HCT116 (cell line): Measurements from ENCODE around the gene ASB4. TPM values are rescaled to one million over a fixed set of nuclear protein-coding genes. Genes with fewer than 3 reads are reported as not detected.

Experiments used
- ATAC-seq: fragments of 200-7000 bp; cut with Tn5 transposase; 2 replicates; pipeline ENCODE4 v1.9.1; 2020; ENCODE audit warnings: mild to moderate bottlenecking, moderate library complexity
- BruUV-seq: library from RNA; stranded (reverse); fragments of 400-500 nt; replicated peaks from 2 replicates; lab custom pipeline; 2021; lab: Mats Ljungman, UMichigan
- CTCF ChIA-PET: fragments of 300-600 bp; sonication (Branson Sonifier 250); formaldehyde crosslinking; loops from one replicate; lab custom pipeline; 2021; ENCODE audit warnings: antibody characterized with exemption; lab: Charles Lee
- POLR2A ChIA-PET: fragments of 300-600, 350-600 bp; sonication (Branson Sonifier 250); formaldehyde crosslinking; loops from one replicate; lab custom pipeline; 2021; ENCODE audit warnings: antibody characterized with exemption; lab: Charles Lee
- RAD21 ChIA-PET, 2 experiments: fragments of 300-600 bp; sonication (Branson Sonifier 250); formaldehyde crosslinking; loops; one replicate each; lab custom pipeline; 2023; ENCODE audit warnings: low total read pairs in 2 of 2; ENCODE audit not compliant: uncharacterized antibody in 2 of 2, unreplicated experiment in 2 of 2, low non-redundant PET in 1 of 2; lab: Charles Lee
- DNase-seq: peaks from one replicate; pipeline ENCODE4 v3.0.0-alpha.2; 2010; ENCODE audit warnings: low read depth, low spot score
- H2AFZ ChIP-seq: fragments of 200-600 bp; shearing (Covaris generic), sonication (generic); 2 replicates; pipeline ENCODE4 v1.6.1; 2017; ENCODE audit warnings: low read depth, mixed run types, mixed read lengths, antibody characterized with exemption, low read length; ENCODE audit not compliant: poor library complexity, severe bottlenecking
- H3K27ac ChIP-seq: 2 replicates; pipeline ENCODE4 v1.5.1; 2012; ENCODE audit warnings: low read depth, low read length
- H3K27me3 ChIP-seq: fragments of 200-600 bp; sonication (generic); 2 replicates; pipeline ENCODE4 v1.6.1; 2016; ENCODE audit warnings: mixed run types, low read length, mixed read lengths; ENCODE audit not compliant: insufficient read depth
- H3K36me3 ChIP-seq, 2 experiments: fragments of 200-500 bp in 1 of 2; fragments of 200-600 bp in 1 of 2; sonication (Bioruptor generic) in 1 of 2; sonication (generic) in 1 of 2; 2 replicates each; pipeline versions ENCODE4 v1.5.1 to v1.6.1; 2014 to 2016; ENCODE audit warnings: low read length in 2 of 2, inconsistent platforms in 1 of 2, mixed read lengths in 1 of 2, mixed run types in 1 of 2; ENCODE audit not compliant: insufficient read depth in 2 of 2, control insufficient read depth in 1 of 2
- H3K4me1 ChIP-seq, 2 experiments: fragments of 200-600 bp in 1 of 2; sonication (generic) in 1 of 2; 2 replicates each; pipeline versions ENCODE4 v1.5.1 to v1.6.1; 2012 to 2017; ENCODE audit warnings: low read length in 2 of 2, inconsistent platforms in 1 of 2, mild to moderate bottlenecking in 1 of 2, mixed read lengths in 1 of 2, mixed run types in 1 of 2, moderate library complexity in 1 of 2; ENCODE audit not compliant: insufficient read depth in 2 of 2, control insufficient read depth in 1 of 2
- H3K4me2 ChIP-seq: fragments of 200-600 bp; sonication (generic); 2 replicates; pipeline ENCODE4 v1.6.1; 2017; ENCODE audit warnings: mixed run types, low read length, mixed read lengths
- H3K4me3 ChIP-seq, 2 experiments: fragments of 200-600 bp in 1 of 2; sonication (generic) in 1 of 2; replicated peaks in 1 of 2; 2 replicates each; pipeline ENCODE4 v1.5.1; 2011 to 2016; ENCODE audit warnings: low read length in 2 of 2, control low read depth in 1 of 2, low read depth in 1 of 2, mild to moderate bottlenecking in 1 of 2, mixed read lengths in 1 of 2, mixed run types in 1 of 2
- H3K79me2 ChIP-seq: fragments of 200-600 bp; sonication (generic); 2 replicates; pipeline ENCODE4 v1.6.1; 2017; ENCODE audit warnings: mild to moderate bottlenecking, mixed run types, low read length, moderate library complexity, mixed read lengths; ENCODE audit not compliant: insufficient read depth
- H3K9ac ChIP-seq: fragments of 200-600 bp; sonication (generic); 2 replicates; pipeline ENCODE4 v1.6.1; 2016; ENCODE audit warnings: low read length, mixed read lengths
- H3K9me2 ChIP-seq: fragments of 200-600 bp; sonication (generic), shearing (Covaris generic); 2 replicates; pipeline ENCODE4 v1.6.1; 2017; ENCODE audit warnings: mixed run types, mild to moderate bottlenecking, moderate library complexity; ENCODE audit not compliant: insufficient read depth
- H3K9me3 ChIP-seq, 2 experiments: fragments of 200-500 bp in 1 of 2; fragments of 200-600 bp in 1 of 2; sonication (Bioruptor generic) in 1 of 2; sonication (generic) in 1 of 2; 2 replicates each; pipeline ENCODE4 v1.6.1; 2014 to 2017; ENCODE audit warnings: low read length in 2 of 2, mixed read lengths in 2 of 2, inconsistent platforms in 1 of 2, low read depth in 1 of 2, mild to moderate bottlenecking in 1 of 2, mixed run types in 1 of 2, moderate library complexity in 1 of 2; ENCODE audit not compliant: control insufficient read depth in 1 of 2, insufficient read depth in 1 of 2
- H4K20me1 ChIP-seq: fragments of 200-600 bp; sonication (generic), shearing (Covaris generic); 2 replicates; pipeline ENCODE4 v1.6.1; 2017; ENCODE audit warnings: mixed run types, mild to moderate bottlenecking, moderate library complexity; ENCODE audit not compliant: insufficient read depth
- CBX3 ChIP-seq: IDR thresholded peaks from 2 replicates; pipeline ENCODE4 v1.6.1; 2012; ENCODE audit warnings: low read depth
- CEBPB ChIP-seq: IDR thresholded peaks from 2 replicates; pipeline ENCODE4 v1.6.1; 2012; ENCODE audit warnings: low read depth
- EGR1 ChIP-seq: IDR thresholded peaks from 2 replicates; pipeline ENCODE4 v1.6.1; 2012; ENCODE audit warnings: low read depth
- EZH2 ChIP-seq: fragments of 200-600 bp; sonication (generic); IDR thresholded peaks from 2 replicates; pipeline ENCODE4 v1.6.1; 2017; ENCODE audit warnings: antibody characterized with exemption, mixed run types
- EZH2phosphoT487 ChIP-seq: fragments of 200-600 bp; IDR thresholded peaks from 2 replicates; pipeline ENCODE4 v1.6.1; 2018; ENCODE audit warnings: antibody characterized with exemption, borderline replicate concordance
- FOSL1 ChIP-seq: IDR thresholded peaks from 2 replicates; pipeline ENCODE4 v1.6.1; 2012; ENCODE audit warnings: low read depth
- JUND ChIP-seq: IDR thresholded peaks from 2 replicates; pipeline ENCODE4 v1.6.1; 2012
- MAX ChIP-seq: IDR thresholded peaks from 2 replicates; pipeline ENCODE4 v1.6.1; 2012
- REST ChIP-seq: IDR thresholded peaks from 2 replicates; pipeline ENCODE4 v1.6.1; 2012; ENCODE audit warnings: low read depth
- SIN3A ChIP-seq: IDR thresholded peaks from 2 replicates; pipeline ENCODE4 v1.6.1; 2012; ENCODE audit warnings: low read depth
- SP1 ChIP-seq: IDR thresholded peaks from 2 replicates; pipeline ENCODE4 v1.6.1; 2012; ENCODE audit warnings: low read depth
- SRF ChIP-seq: IDR thresholded peaks from 2 replicates; pipeline ENCODE4 v1.6.1; 2012; ENCODE audit warnings: low read depth
- TCF7L2 ChIP-seq: IDR thresholded peaks from 2 replicates; pipeline ENCODE4 v1.7.0; 2011; ENCODE audit warnings: borderline replicate concordance, inconsistent platforms; ENCODE audit not compliant: insufficient read depth, insufficient read length; ENCODE audit errors: extremely low read depth
- YY1 ChIP-seq: IDR thresholded peaks from 2 replicates; pipeline ENCODE4 v1.6.1; 2011; ENCODE audit warnings: low read length, low read depth, moderate library complexity, mild to moderate bottlenecking; ENCODE audit not compliant: insufficient replicate concordance; ENCODE audit errors: extremely low read depth
- ZNF274 ChIP-seq: fragments of 200-500 bp; sonication (Bioruptor generic); IDR thresholded peaks from 2 replicates; pipeline ENCODE4 v1.6.1; 2014; ENCODE audit warnings: mild to moderate bottlenecking, low read depth, low read length, inconsistent platforms
- intact Hi-C: fragments of 100-400 bp; cut with micrococcal nuclease; formaldehyde crosslinking; loops from 2 replicates; pipeline ENCODE4 v1.10.0; 2022
- total RNA-seq: library from RNA; stranded (reverse); gene quantifications from one replicate; pipeline ENCODE4 v1.2.1, GENCODE V29; 2021; ENCODE audit not compliant: unreplicated experiment
- TF ChIP-seq, protein P1 (sequence below): IDR thresholded peaks from 2 replicates; pipeline ENCODE4 v1.6.1; 2012
- TF ChIP-seq, protein P2 (sequence below), 3 experiments: fragments of 200-600 bp in 1 of 3; sonication (generic) in 1 of 3; IDR thresholded peaks in 2 of 3; conservative IDR thresholded peaks in 1 of 3; 2 replicates each; pipeline ENCODE4 v1.5.1; 2012 to 2017; ENCODE audit warnings: low read depth in 2 of 3, low read length in 2 of 3, antibody characterized with exemption in 1 of 3, borderline replicate concordance in 1 of 3, control low read depth in 1 of 3, mild to moderate bottlenecking in 1 of 3, mixed read lengths in 1 of 3, mixed run types in 1 of 3, moderate library complexity in 1 of 3; ENCODE audit not compliant: insufficient read depth in 1 of 3
- TF ChIP-seq, protein P3 (sequence below): IDR thresholded peaks from 2 replicates; pipeline ENCODE4 v1.6.1; 2011; ENCODE audit warnings: mild to moderate bottlenecking, low read length, moderate library complexity; ENCODE audit not compliant: insufficient replicate concordance; ENCODE audit errors: extremely low read depth

Gene ASB4
- total RNA-seq, 1 experiment from 2014 or later = 0.12 TPM

DNA sequence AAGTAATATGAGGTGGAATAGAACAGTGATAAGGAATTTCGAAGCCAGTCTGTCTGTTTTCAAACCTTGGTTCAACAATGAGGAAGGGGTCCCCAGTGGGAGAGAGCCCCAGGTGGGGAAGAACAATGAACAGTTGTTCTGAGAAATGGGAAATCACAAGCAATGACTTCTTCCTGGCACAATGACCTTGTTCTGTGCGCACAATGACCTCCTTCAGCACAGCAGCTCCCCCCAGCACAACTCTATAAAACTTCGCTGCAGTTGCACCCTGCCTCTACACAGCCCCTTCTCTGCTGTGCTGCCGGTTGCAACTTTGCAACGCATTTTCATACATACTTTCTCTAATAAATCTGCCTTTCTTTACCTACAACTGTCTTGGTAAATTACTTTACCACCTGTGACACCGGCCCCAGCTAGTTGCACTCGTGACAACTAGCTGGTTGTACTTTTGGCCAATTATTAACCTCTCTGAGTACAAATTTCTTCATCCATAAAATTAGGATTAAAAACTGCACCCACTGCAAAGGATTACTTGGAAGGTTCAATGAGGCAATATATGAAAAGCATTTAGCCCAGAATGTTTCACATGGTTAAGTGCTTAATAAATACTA is 40.5 kb downstream of the ASB4 start:
- Histone ChIP-seq H3K4me2 (no peak overlapping the region), H3K9me2 (no peaks in the 10 kb centered on the region), H2AFZ (no peak overlapping the region), H4K20me1 (no peaks in the 10 kb centered on the region), H3K27ac (no peak overlapping the region), H3K36me3 (no peaks in the 10 kb centered on the region), H3K9me3 (no peaks in the 10 kb centered on the region), H3K4me1 (no peaks in the 10 kb centered on the region; a peak in 1 of 4 replicates), H3K9ac (no peak overlapping the region), H3K27me3 (no peaks in the 10 kb centered on the region), H3K79me2 (no peaks in the 10 kb centered on the region), H3K4me3 (no peak overlapping the region)
- CTCF ChIA-PET = interaction anchor here (0.8 to 9.6 kb wide), 7 partner anchors 10 to 1077 kb away, joined by 3 to 226 read pairs (median 6); no protein-coding TSS in a partner anchor
- POLR2A ChIA-PET = interaction anchor here (1.4 kb wide), 1 partner anchor 158 kb away, joined by 4 read pairs; no protein-coding TSS in a partner anchor
- no TSS peak for BruUV-seq
- no peak for TF ChIP-seq FOSL1
- TF ChIP-seq, protein P1, sequence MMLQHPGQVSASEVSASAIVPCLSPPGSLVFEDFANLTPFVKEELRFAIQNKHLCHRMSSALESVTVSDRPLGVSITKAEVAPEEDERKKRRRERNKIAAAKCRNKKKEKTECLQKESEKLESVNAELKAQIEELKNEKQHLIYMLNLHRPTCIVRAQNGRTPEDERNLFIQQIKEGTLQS = no peak
- no peak for TF ChIP-seq EZH2phosphoT487
- no peak for TF ChIP-seq SP1
- TF ChIP-seq, protein P2, sequence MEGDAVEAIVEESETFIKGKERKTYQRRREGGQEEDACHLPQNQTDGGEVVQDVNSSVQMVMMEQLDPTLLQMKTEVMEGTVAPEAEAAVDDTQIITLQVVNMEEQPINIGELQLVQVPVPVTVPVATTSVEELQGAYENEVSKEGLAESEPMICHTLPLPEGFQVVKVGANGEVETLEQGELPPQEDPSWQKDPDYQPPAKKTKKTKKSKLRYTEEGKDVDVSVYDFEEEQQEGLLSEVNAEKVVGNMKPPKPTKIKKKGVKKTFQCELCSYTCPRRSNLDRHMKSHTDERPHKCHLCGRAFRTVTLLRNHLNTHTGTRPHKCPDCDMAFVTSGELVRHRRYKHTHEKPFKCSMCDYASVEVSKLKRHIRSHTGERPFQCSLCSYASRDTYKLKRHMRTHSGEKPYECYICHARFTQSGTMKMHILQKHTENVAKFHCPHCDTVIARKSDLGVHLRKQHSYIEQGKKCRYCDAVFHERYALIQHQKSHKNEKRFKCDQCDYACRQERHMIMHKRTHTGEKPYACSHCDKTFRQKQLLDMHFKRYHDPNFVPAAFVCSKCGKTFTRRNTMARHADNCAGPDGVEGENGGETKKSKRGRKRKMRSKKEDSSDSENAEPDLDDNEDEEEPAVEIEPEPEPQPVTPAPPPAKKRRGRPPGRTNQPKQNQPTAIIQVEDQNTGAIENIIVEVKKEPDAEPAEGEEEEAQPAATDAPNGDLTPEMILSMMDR (IDR thresholded peaks at IDR 0.05 in 2 of 3, conservative IDR thresholded peaks at IDR 0.05 in 1 of 3; ENCODE audit: borderline replicate concordance in 1 of 3, insufficient read depth in 1 of 3, low read depth in 2 of 3, low read length in 2 of 3) = no peak
- TF ChIP-seq SIN3A = no peak
- TF ChIP-seq REST = no peak
- TF ChIP-seq YY1 = no peak
- TF ChIP-seq EZH2 = no peak
- TF ChIP-seq JUND = no peak
- TF ChIP-seq, protein P3, sequence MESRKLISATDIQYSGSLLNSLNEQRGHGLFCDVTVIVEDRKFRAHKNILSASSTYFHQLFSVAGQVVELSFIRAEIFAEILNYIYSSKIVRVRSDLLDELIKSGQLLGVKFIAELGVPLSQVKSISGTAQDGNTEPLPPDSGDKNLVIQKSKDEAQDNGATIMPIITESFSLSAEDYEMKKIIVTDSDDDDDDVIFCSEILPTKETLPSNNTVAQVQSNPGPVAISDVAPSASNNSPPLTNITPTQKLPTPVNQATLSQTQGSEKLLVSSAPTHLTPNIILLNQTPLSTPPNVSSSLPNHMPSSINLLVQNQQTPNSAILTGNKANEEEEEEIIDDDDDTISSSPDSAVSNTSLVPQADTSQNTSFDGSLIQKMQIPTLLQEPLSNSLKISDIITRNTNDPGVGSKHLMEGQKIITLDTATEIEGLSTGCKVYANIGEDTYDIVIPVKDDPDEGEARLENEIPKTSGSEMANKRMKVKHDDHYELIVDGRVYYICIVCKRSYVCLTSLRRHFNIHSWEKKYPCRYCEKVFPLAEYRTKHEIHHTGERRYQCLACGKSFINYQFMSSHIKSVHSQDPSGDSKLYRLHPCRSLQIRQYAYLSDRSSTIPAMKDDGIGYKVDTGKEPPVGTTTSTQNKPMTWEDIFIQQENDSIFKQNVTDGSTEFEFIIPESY = no peak
- TF ChIP-seq ZNF274 = no peak
- TF ChIP-seq MAX = no peak
- TF ChIP-seq CEBPB = no peak
- no peak for TF ChIP-seq SRF
- no peak for TF ChIP-seq TCF7L2
- TF ChIP-seq EGR1 = no peak
- no peak for TF ChIP-seq CBX3
- RAD21 ChIA-PET = interaction anchor here (0.8 to 0.9 kb wide), 2 partner anchors 160 kb away, joined by 3 to 9 read pairs; no protein-coding TSS in a partner anchor
- no peak for DNase-seq
- intact Hi-C loops = no loop called here
- ATAC-seq = no peak
